CD4-positive, CD25-positive, alpha-beta regulatory T cell (primary cell): ENCODE data around the gene SPINT1. TPM values are rescaled to one million over a fixed set of nuclear protein-coding genes. Genes with fewer than 3 reads are reported as not detected.

Experiments
- ATAC-seq, 2 donors: fragments of 150-1000 bp; cut with Tn5 transposase; one replicate each; pipeline ENCODE4 v1.10.0; 2021; ENCODE audit warnings: low read depth in 2 of 2, moderate number of reproducible peaks in 2 of 2, moderate library complexity in 1 of 2
- DNase-seq, 3 donors: peaks; one replicate each; pipeline versions ENCODE4 v3.0.0 to v3.0.0-alpha.2; 2012 to 2022; ENCODE audit warnings: mixed read lengths in 1 of 3
- H3K27ac ChIP-seq: one replicate; pipeline ENCODE4 v1.7.0; 2013; ENCODE audit warnings: mild to moderate bottlenecking, low read length; ENCODE audit not compliant: insufficient read depth, poor library complexity, severe bottlenecking
- H3K27me3 ChIP-seq: one replicate; pipeline ENCODE4 v1.7.0; 2013; ENCODE audit warnings: low read length; ENCODE audit not compliant: control insufficient read depth, insufficient read depth
- H3K36me3 ChIP-seq: one replicate; pipeline ENCODE4 v1.7.0; 2013; ENCODE audit warnings: mild to moderate bottlenecking, low read length, moderate library complexity; ENCODE audit not compliant: control insufficient read depth, insufficient read depth
- H3K4me1 ChIP-seq: 2 replicates; pipeline ENCODE4 v1.7.0; 2013; ENCODE audit warnings: mild to moderate bottlenecking, low read length; ENCODE audit not compliant: insufficient read depth, control insufficient read depth, poor library complexity, severe bottlenecking
- H3K4me3 ChIP-seq: one replicate; pipeline ENCODE4 v1.7.0; 2013; ENCODE audit warnings: low read depth, mild to moderate bottlenecking, low read length, moderate library complexity
- H3K9me3 ChIP-seq, 2 experiments: 1 replicate in 1 of 2; 2 replicates in 1 of 2; pipeline ENCODE4 v1.7.0; 2013; ENCODE audit warnings: low read length in 2 of 2, mild to moderate bottlenecking in 1 of 2, moderate library complexity in 1 of 2; ENCODE audit not compliant: control insufficient read depth in 2 of 2
- H3K27ac Mint-ChIP-seq, 3 donors: one replicate each; pipeline ENCODE4 v1.8.0; 2020 to 2022; ENCODE audit warnings: mild to moderate bottlenecking in 3 of 3, mixed read lengths in 3 of 3, moderate library complexity in 2 of 3
- H3K27me3 Mint-ChIP-seq: one replicate; pipeline ENCODE4 v1.8.0; 2022; ENCODE audit warnings: mild to moderate bottlenecking, mixed read lengths
- H3K36me3 Mint-ChIP-seq: one replicate; pipeline ENCODE4 v1.8.0; 2020; ENCODE audit warnings: mixed read lengths
- H3K4me1 Mint-ChIP-seq, 4 donors: one replicate each; pipeline ENCODE4 v1.8.0; 2020 to 2022; ENCODE audit warnings: mixed read lengths in 4 of 4, mild to moderate bottlenecking in 1 of 4
- H3K4me3 Mint-ChIP-seq, 4 donors: one replicate each; pipeline ENCODE4 v1.8.0; 2020 to 2022; ENCODE audit warnings: mild to moderate bottlenecking in 4 of 4, mixed read lengths in 4 of 4, moderate library complexity in 3 of 4
- H3K9me3 Mint-ChIP-seq, 7 donors: one replicate each; pipeline ENCODE4 v1.8.0; 2020 to 2022; ENCODE audit warnings: mixed read lengths in 7 of 7, mild to moderate bottlenecking in 3 of 7, moderate library complexity in 2 of 7
- polyA plus RNA-seq, 4 donors: library from polyadenylated mRNA; unstranded; fragments of 300-500 nt; fragmentation: Illumina TruSeq; gene quantifications; one replicate each; pipeline ENCODE4 v1.2.3, GENCODE V29; 2021
- total RNA-seq: library from RNA; stranded (reverse); gene quantifications from one replicate; pipeline ENCODE4 v1.2.3, GENCODE V29; 2022

SPINT1 gene
- total and polyA plus RNA-seq, 5 donors from 2014 or later, result 0.63 to 2.1 (median 1.9) TPM

- Mint-ChIP-seq H3K4me3 (peak overlapping the region in 3 of 4 donors; percentile 10 to 79 (median 12)), H3K27ac (peak overlapping the region in 1 of 3 donors; percentile 20), H3K4me1 (peaks cover 0 to 18% (median 2%) of the 10 kb centered on the region in 4 donors)
These were observed 32.3 kb downstream of the SPINT1 start for GRCh38 chr15:40875991-40876730.

GRCh38 chr15:40877694-40878093, 33.8 kb downstream of the SPINT1 start:
- H3K9me3 ChIP-seq, result no peaks in the 10 kb centered on the region
- Mint-ChIP-seq H3K4me1 (peaks cover 0 to 8% (median 2%) of the 10 kb centered on the region in 4 donors), H3K36me3 (no peaks in the 10 kb centered on the region), H3K4me3 (no peak overlapping the region), H3K27me3 (peaks cover under 1% of the 10 kb centered on the region), H3K27ac (no peak overlapping the region), H3K9me3 (peaks cover 0 to 1% (median 0%) of the 10 kb centered on the region in 7 donors)
- no peaks in the 10 kb centered on the region for H3K36me3 ChIP-seq
- peaks cover 14% of the 10 kb centered on the region for H3K4me1 ChIP-seq
- no peak overlapping the region for H3K27ac ChIP-seq
- DNase-seq (no peak), ATAC-seq (no peak)
- H3K4me3 ChIP-seq, result no peak overlapping the region
- no peaks in the 10 kb centered on the region for H3K27me3 ChIP-seq

More at GRCh38 chr15:40875991-40876730, 32.3 kb downstream of the SPINT1 start:
- Histone ChIP-seq H3K36me3 (no peaks in the 10 kb centered on the region), H3K4me1 (peaks cover 14% of the 10 kb centered on the region), H3K27me3 (no peaks in the 10 kb centered on the region), H3K9me3 (no peaks in the 10 kb centered on the region), H3K4me3 (no peak overlapping the region), H3K27ac (no peak overlapping the region)
- H3K9me3 Mint-ChIP-seq, result peaks cover 0 to 2% (median 0%) of the 10 kb centered on the region in 7 donors
- no peak for ATAC-seq
- no peak for DNase-seq
- no peaks in the 10 kb centered on the region for H3K36me3 Mint-ChIP-seq
- peaks cover 5% of the 10 kb centered on the region for H3K27me3 Mint-ChIP-seq

- no peaks in the 10 kb centered on the region for H3K36me3 ChIP-seq
- peak in 1 of 2 donors; percentile 60 for ATAC-seq
- Mint-ChIP-seq H3K27ac (peak overlapping the region in 1 of 3 donors; percentile 38), H3K4me3 (peak overlapping the region in 1 of 4 donors; percentile 44), H3K9me3 (peaks cover 0 to 1% (median 0%) of the 10 kb centered on the region in 7 donors), H3K36me3 (no peaks in the 10 kb centered on the region), H3K27me3 (no peaks in the 10 kb centered on the region), H3K4me1 (peaks cover 0 to 5% (median 2%) of the 10 kb centered on the region in 4 donors)
- H3K27me3 ChIP-seq, result no peaks in the 10 kb centered on the region
- no peaks in the 10 kb centered on the region for H3K9me3 ChIP-seq
- no peak overlapping the region for H3K27ac ChIP-seq
- no peak overlapping the region for H3K4me3 ChIP-seq
- peaks cover 7% of the 10 kb centered on the region for H3K4me1 ChIP-seq
- DNase-seq, result peak in 1 of 3 donors; percentile 55
These were observed 34.9 kb downstream of the SPINT1 start for GRCh38 chr15:40878785-40879184.

GRCh38 chr15:40879609-40880008, 35.8 kb downstream of the SPINT1 start:
- Mint-ChIP-seq H3K4me1 (no peaks in the 10 kb centered on the region), H3K36me3 (no peaks in the 10 kb centered on the region), H3K4me3 (no peak overlapping the region), H3K27me3 (peaks cover 3% of the 10 kb centered on the region), H3K9me3 (peaks cover 0 to 1% (median 0%) of the 10 kb centered on the region in 7 donors), H3K27ac (no peak overlapping the region)
- Histone ChIP-seq H3K9me3 (no peaks in the 10 kb centered on the region), H3K4me1 (no peaks in the 10 kb centered on the region), H3K4me3 (no peak overlapping the region), H3K27ac (no peak overlapping the region), H3K36me3 (no peaks in the 10 kb centered on the region), H3K27me3 (no peaks in the 10 kb centered on the region)
- ATAC-seq, result no peak
- DNase-seq, result no peak

- Mint-ChIP-seq H3K27me3 (peaks cover 4% of the 10 kb centered on the region), H3K9me3 (peaks cover 0 to 1% (median 0%) of the 10 kb centered on the region in 7 donors), H3K36me3 (no peaks in the 10 kb centered on the region), H3K4me3 (no peak overlapping the region), H3K4me1 (no peaks in the 10 kb centered on the region), H3K27ac (no peak overlapping the region)
- Histone ChIP-seq H3K4me3 (no peak overlapping the region), H3K4me1 (no peaks in the 10 kb centered on the region), H3K9me3 (no peaks in the 10 kb centered on the region), H3K27me3 (no peaks in the 10 kb centered on the region), H3K36me3 (no peaks in the 10 kb centered on the region), H3K27ac (no peak overlapping the region)
- ATAC-seq (no peak), DNase-seq (no peak)
These were observed 37.5 kb downstream of the SPINT1 start for GRCh38 chr15:40881351-40881750.

GRCh38 chr15:40886586-40886985, 42.7 kb downstream of the SPINT1 start:
- Histone ChIP-seq H3K36me3 (no peaks in the 10 kb centered on the region), H3K4me1 (no peaks in the 10 kb centered on the region), H3K27me3 (no peaks in the 10 kb centered on the region), H3K27ac (no peak overlapping the region), H3K4me3 (no peak overlapping the region), H3K9me3 (no peaks in the 10 kb centered on the region)
- Mint-ChIP-seq H3K27me3 (peaks cover 4% of the 10 kb centered on the region), H3K9me3 (peaks cover 0 to 1% (median 0%) of the 10 kb centered on the region in 7 donors), H3K27ac (no peak overlapping the region), H3K4me1 (peaks cover 0 to under 1% (median under 1%) of the 10 kb centered on the region in 4 donors), H3K4me3 (no peak overlapping the region), H3K36me3 (no peaks in the 10 kb centered on the region)
- ATAC-seq, result no peak
- no peak for DNase-seq

- no peak overlapping the region for H3K4me3 ChIP-seq
- no peaks in the 10 kb centered on the region for H3K9me3 ChIP-seq
- ATAC-seq (no peak), DNase-seq (no peak)
- H3K4me1 ChIP-seq, result peaks cover 7% of the 10 kb centered on the region
- Mint-ChIP-seq H3K4me3 (no peak overlapping the region), H3K27me3 (peaks cover 8% of the 10 kb centered on the region), H3K36me3 (no peaks in the 10 kb centered on the region), H3K4me1 (peaks cover 0 to 15% (median 6%) of the 10 kb centered on the region in 4 donors), H3K27ac (no peak overlapping the region), H3K9me3 (no peaks in the 10 kb centered on the region)
- H3K36me3 ChIP-seq, result no peaks in the 10 kb centered on the region
- H3K27ac ChIP-seq, result no peak overlapping the region
- no peaks in the 10 kb centered on the region for H3K27me3 ChIP-seq
These were observed 45.3 kb downstream of the SPINT1 start for GRCh38 chr15:40889112-40889511.

- no peaks in the 10 kb centered on the region for H3K9me3 ChIP-seq
- no peak overlapping the region for H3K4me3 ChIP-seq
- H3K27me3 ChIP-seq, result no peaks in the 10 kb centered on the region
- no peak overlapping the region for H3K27ac ChIP-seq
- Mint-ChIP-seq H3K4me1 (peaks cover 5 to 31% (median 21%) of the 10 kb centered on the region in 4 donors), H3K27me3 (peaks cover 4% of the 10 kb centered on the region), H3K4me3 (no peak overlapping the region), H3K9me3 (no peaks in the 10 kb centered on the region), H3K27ac (no peak overlapping the region), H3K36me3 (peaks cover 2% of the 10 kb centered on the region)
- DNase-seq (no peak), ATAC-seq (no peak)
- H3K4me1 ChIP-seq, result peaks cover 21% of the 10 kb centered on the region
- H3K36me3 ChIP-seq, result peaks cover 5% of the 10 kb centered on the region
These were observed 47.3 kb downstream of the SPINT1 start for GRCh38 chr15:40891138-40891537.
